H9 (cell line): ENCODE results near the gene GSG1L. TPM values are rescaled to one million over a fixed set of nuclear protein-coding genes. Genes with fewer than 3 reads are reported as not detected.

Experiments used
- DNase-seq: peaks from one replicate; pipeline ENCODE4 v3.0.0-alpha.2; 2017
- H2AFZ ChIP-seq: one replicate; pipeline ENCODE4 v1.6.1; 2013; ENCODE audit warnings: mild to moderate bottlenecking, low read length, control low read depth, moderate library complexity
- H2AK5ac ChIP-seq: 2 replicates; pipeline ENCODE4 v1.6.1; 2013; ENCODE audit warnings: low read length, control low read depth, mixed read lengths; ENCODE audit not compliant: insufficient read length
- H2BK120ac ChIP-seq: one replicate; pipeline ENCODE4 v1.6.1; 2013; ENCODE audit warnings: low read depth, mild to moderate bottlenecking, low read length, control low read depth, inconsistent platforms; ENCODE audit not compliant: poor library complexity, severe bottlenecking
- H2BK12ac ChIP-seq: 2 replicates; pipeline ENCODE4 v1.6.1; 2013; ENCODE audit warnings: low read length, control low read depth, mixed read lengths, low read depth; ENCODE audit not compliant: insufficient read length
- H2BK15ac ChIP-seq: 2 replicates; pipeline ENCODE4 v1.6.1; 2013; ENCODE audit warnings: low read depth, low read length, control low read depth
- H2BK20ac ChIP-seq: one replicate; pipeline ENCODE4 v1.6.1; 2013; ENCODE audit warnings: low read depth, mild to moderate bottlenecking, low read length, control low read depth, inconsistent platforms; ENCODE audit not compliant: poor library complexity, severe bottlenecking
- H2BK5ac ChIP-seq: 2 replicates; pipeline ENCODE4 v1.6.1; 2013; ENCODE audit warnings: low read length, control low read depth, mixed read lengths; ENCODE audit not compliant: insufficient read length
- H3K14ac ChIP-seq: 2 replicates; pipeline ENCODE4 v1.6.1; 2013; ENCODE audit warnings: low read length, control low read depth; ENCODE audit not compliant: insufficient read depth
- H3K18ac ChIP-seq: 2 replicates; pipeline ENCODE4 v1.6.1; 2013; ENCODE audit warnings: low read depth, mild to moderate bottlenecking, mixed read lengths, low read length, control low read depth; ENCODE audit not compliant: insufficient read length
- H3K23ac ChIP-seq: 2 replicates; pipeline ENCODE4 v1.6.1; 2013; ENCODE audit warnings: low read length, control low read depth, mixed read lengths, low read depth; ENCODE audit not compliant: insufficient read length
- H3K23me2 ChIP-seq: 2 replicates; pipeline ENCODE4 v1.6.1; 2013; ENCODE audit warnings: low read depth, mild to moderate bottlenecking, mixed read lengths, low read length, control low read depth; ENCODE audit not compliant: insufficient read length, poor library complexity, severe bottlenecking
- H3K27ac ChIP-seq: 2 replicates; pipeline ENCODE4 v1.5.1; 2013; ENCODE audit warnings: low read length, control low read depth, mixed read lengths, low read depth; ENCODE audit not compliant: insufficient read length
- H3K27me3 ChIP-seq: 2 replicates; pipeline ENCODE4 v1.6.1; 2013; ENCODE audit warnings: low read length, control low read depth, inconsistent platforms; ENCODE audit not compliant: insufficient read depth
- H3K4ac ChIP-seq: 2 replicates; pipeline ENCODE4 v1.6.1; 2013; ENCODE audit warnings: low read depth, mild to moderate bottlenecking, control low read depth, inconsistent platforms, low read length, moderate library complexity
- H3K4me1 ChIP-seq: 2 replicates; pipeline ENCODE4 v1.6.1; 2013; ENCODE audit warnings: low read length, control low read depth, inconsistent platforms; ENCODE audit not compliant: insufficient read depth
- H3K4me2 ChIP-seq: 2 replicates; pipeline ENCODE4 v1.6.1; 2013; ENCODE audit warnings: low read length, control low read depth, mixed read lengths; ENCODE audit not compliant: insufficient read length, insufficient read depth
- H3K56ac ChIP-seq: 2 replicates; pipeline ENCODE4 v1.6.1; 2013; ENCODE audit warnings: low read depth, mild to moderate bottlenecking, mixed read lengths, low read length, control low read depth; ENCODE audit not compliant: insufficient read length
- H3K79me1 ChIP-seq: 2 replicates; pipeline ENCODE4 v1.6.1; 2013; ENCODE audit warnings: low read depth, mild to moderate bottlenecking, moderate library complexity, low read length, control low read depth, inconsistent platforms; ENCODE audit not compliant: insufficient read depth, poor library complexity, severe bottlenecking
- H3K79me2 ChIP-seq: 2 replicates; pipeline ENCODE4 v1.6.1; 2013; ENCODE audit warnings: low read length, control low read depth, inconsistent platforms; ENCODE audit not compliant: insufficient read depth
- H3K9ac ChIP-seq: 2 replicates; pipeline ENCODE4 v1.6.1; 2013; ENCODE audit warnings: low read length, control low read depth, mixed read lengths; ENCODE audit not compliant: insufficient read length; ENCODE audit errors: extremely low read depth
- H3K9me3 ChIP-seq: one replicate; pipeline ENCODE4 v1.6.1; 2013; ENCODE audit warnings: low read depth, low read length, inconsistent platforms; ENCODE audit not compliant: control insufficient read depth
- H3T11ph ChIP-seq: one replicate; pipeline ENCODE4 v1.6.1; 2013; ENCODE audit warnings: mild to moderate bottlenecking, low read length, control low read depth, inconsistent platforms
- H4K20me1 ChIP-seq: one replicate; pipeline ENCODE4 v1.6.1; 2013; ENCODE audit not compliant: control insufficient read depth, insufficient read length, insufficient read depth
- H4K5ac ChIP-seq: 2 replicates; pipeline ENCODE4 v1.6.1; 2013; ENCODE audit warnings: low read depth, mild to moderate bottlenecking, mixed read lengths, low read length, control low read depth; ENCODE audit not compliant: insufficient read length
- H4K8ac ChIP-seq: replicated peaks from 2 replicates; pipeline ENCODE4 v1.6.1; 2013; ENCODE audit warnings: low read length, control low read depth, mixed read lengths, low read depth; ENCODE audit not compliant: insufficient read length
- H4K91ac ChIP-seq: 2 replicates; pipeline ENCODE4 v1.6.1; 2013; ENCODE audit warnings: low read depth, mild to moderate bottlenecking, moderate library complexity, mixed read lengths, low read length, control low read depth; ENCODE audit not compliant: insufficient read length
- H3K27ac Mint-ChIP-seq, 3 experiments: 2 replicates in 2 of 3; 3 replicates in 1 of 3; pipeline ENCODE4 v1.8.0; 2020 to 2021; ENCODE audit warnings: mixed read lengths in 3 of 3, mild to moderate bottlenecking in 1 of 3, moderate library complexity in 1 of 3
- H3K27me3 Mint-ChIP-seq: 2 replicates; pipeline ENCODE4 v1.8.0; 2021; ENCODE audit warnings: low read depth, mild to moderate bottlenecking, moderate library complexity, mixed read lengths
- H3K36me3 Mint-ChIP-seq, 3 experiments: 2 replicates in 2 of 3; 3 replicates in 1 of 3; pipeline ENCODE4 v1.8.0; 2020 to 2021; ENCODE audit warnings: low read depth in 3 of 3, mixed read lengths in 3 of 3; ENCODE audit not compliant: insufficient read depth in 1 of 3
- H3K4me1 Mint-ChIP-seq, 2 experiments: 2 replicates each; pipeline ENCODE4 v1.8.0; 2020; ENCODE audit warnings: mixed read lengths in 2 of 2
- H3K4me3 Mint-ChIP-seq, 2 experiments: 2 replicates in 1 of 2; 3 replicates in 1 of 2; pipeline ENCODE4 v1.8.0; 2020 to 2021; ENCODE audit warnings: mild to moderate bottlenecking in 2 of 2, mixed read lengths in 2 of 2, moderate library complexity in 1 of 2
- H3K9me3 Mint-ChIP-seq, 2 experiments: 2 replicates in 1 of 2; 3 replicates in 1 of 2; pipeline ENCODE4 v1.8.0; 2020; ENCODE audit warnings: mild to moderate bottlenecking in 2 of 2, mixed read lengths in 2 of 2, moderate library complexity in 1 of 2
- WGBS: extraction: QIAGEN DNeasy Blood & Tissue Kit; methylation state at CpG from one replicate; pipeline ENCODE4 v1.1.7; 2013; ENCODE audit warnings: missing lambda C conversion rate, low lambda C conversion rate, mixed read lengths; ENCODE audit not compliant: insufficient read length; ENCODE audit errors: extremely low coverage; 5-methylcytosine and 5-hydroxymethylcytosine counted together
- total RNA-seq: library from RNA; stranded (reverse); gene quantifications from 2 replicates; pipeline ENCODE4 v1.2.1, GENCODE V29; 2021
- TF ChIP-seq, protein P1 (sequence below): fragments of 200-600 bp; sonication (generic); conservative IDR thresholded peaks from 3 replicates; pipeline ENCODE4 v1.8.0; 2021; ENCODE audit warnings: antibody characterized with exemption, mild to moderate bottlenecking

GSG1L gene
- total RNA-seq, 1 experiment from 2014 or later, result 0.35 TPM

- no peak overlapping the region for H2BK20ac ChIP-seq
- WGBS, result no CpG with 5 or more reads among the region's 1 CpG
- DNase-seq, result no peak
- no peak overlapping the region for H2AK5ac ChIP-seq
- no peak overlapping the region for H3K4me2 ChIP-seq
- TF ChIP-seq, protein P1, sequence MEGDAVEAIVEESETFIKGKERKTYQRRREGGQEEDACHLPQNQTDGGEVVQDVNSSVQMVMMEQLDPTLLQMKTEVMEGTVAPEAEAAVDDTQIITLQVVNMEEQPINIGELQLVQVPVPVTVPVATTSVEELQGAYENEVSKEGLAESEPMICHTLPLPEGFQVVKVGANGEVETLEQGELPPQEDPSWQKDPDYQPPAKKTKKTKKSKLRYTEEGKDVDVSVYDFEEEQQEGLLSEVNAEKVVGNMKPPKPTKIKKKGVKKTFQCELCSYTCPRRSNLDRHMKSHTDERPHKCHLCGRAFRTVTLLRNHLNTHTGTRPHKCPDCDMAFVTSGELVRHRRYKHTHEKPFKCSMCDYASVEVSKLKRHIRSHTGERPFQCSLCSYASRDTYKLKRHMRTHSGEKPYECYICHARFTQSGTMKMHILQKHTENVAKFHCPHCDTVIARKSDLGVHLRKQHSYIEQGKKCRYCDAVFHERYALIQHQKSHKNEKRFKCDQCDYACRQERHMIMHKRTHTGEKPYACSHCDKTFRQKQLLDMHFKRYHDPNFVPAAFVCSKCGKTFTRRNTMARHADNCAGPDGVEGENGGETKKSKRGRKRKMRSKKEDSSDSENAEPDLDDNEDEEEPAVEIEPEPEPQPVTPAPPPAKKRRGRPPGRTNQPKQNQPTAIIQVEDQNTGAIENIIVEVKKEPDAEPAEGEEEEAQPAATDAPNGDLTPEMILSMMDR, result no peak
- Mint-ChIP-seq H3K4me1 (peaks cover 7 to 12% of the 10 kb centered on the region in 2 experiments), H3K27ac (no peak overlapping the region), H3K27me3 (no peaks in the 10 kb centered on the region), H3K9me3 (no peaks in the 10 kb centered on the region; a peak in 1 of 5 replicates), H3K4me3 (no peak overlapping the region), H3K36me3 (peaks cover 0 to 5% (median 2%) of the 10 kb centered on the region in 3 experiments; a peak in 3 of 7 replicates)
- H3K23me2 ChIP-seq, result no peaks in the 10 kb centered on the region
- H2BK12ac ChIP-seq, result no peak overlapping the region
- no peak overlapping the region for H3K9ac ChIP-seq
- no peak overlapping the region for H3K18ac ChIP-seq
- H3T11ph ChIP-seq, result no peak overlapping the region
- H3K23ac ChIP-seq, result no peak overlapping the region
- no peak overlapping the region for H4K8ac ChIP-seq
- H3K79me1 ChIP-seq, result no peaks in the 10 kb centered on the region
- H3K27ac ChIP-seq, result no peak overlapping the region
- no peaks in the 10 kb centered on the region for H3K79me2 ChIP-seq
- H3K4ac ChIP-seq, result no peak overlapping the region
- H2BK120ac ChIP-seq, result no peak overlapping the region
- no peak overlapping the region for H2BK5ac ChIP-seq
- H3K9me3 ChIP-seq, result no peaks in the 10 kb centered on the region
- no peak overlapping the region for H2AFZ ChIP-seq
- H2BK15ac ChIP-seq, result no peak overlapping the region
- no peak overlapping the region for H3K14ac ChIP-seq
- H3K56ac ChIP-seq, result no peak overlapping the region
- no peak overlapping the region for H4K91ac ChIP-seq
- H4K5ac ChIP-seq, result no peak overlapping the region
- no peaks in the 10 kb centered on the region for H3K27me3 ChIP-seq
- no peaks in the 10 kb centered on the region for H3K4me1 ChIP-seq
- no peaks in the 10 kb centered on the region for H4K20me1 ChIP-seq
Observed at GRCh38 chr16:27753563-27753962, 310.0 kb downstream of the GSG1L start.
